Mucosa of rectum (tissue), 2 donors: Measurements from ENCODE around the gene FOXP2.
A peak's percentile ranks its signal among the peaks of the same experiment; 100 is the strongest.
"Not testable (repeated sequence)": the region's sequence is repeated elsewhere in the genome, so short reads cannot be mapped to it uniquely, and the experiment has no call there.

Experiments used
- H3K27ac ChIP-seq, 2 donors: one replicate each; pipeline ENCODE4 v1.7.0; 2013; ENCODE audit warnings: inconsistent platforms in 2 of 2, low read depth in 2 of 2, low read length in 2 of 2
- H3K27me3 ChIP-seq, 2 donors: one replicate each; pipeline ENCODE4 v1.7.0; 2013; ENCODE audit warnings: low read length in 2 of 2; ENCODE audit not compliant: control insufficient read depth in 2 of 2, insufficient read depth in 2 of 2
- H3K36me3 ChIP-seq, 2 donors: one replicate each; pipeline ENCODE4 v1.7.0; 2013; ENCODE audit warnings: low read length in 2 of 2; ENCODE audit not compliant: control insufficient read depth in 2 of 2, insufficient read depth in 2 of 2
- H3K4me1 ChIP-seq, 2 donors: one replicate each; pipeline ENCODE4 v1.7.0; 2013; ENCODE audit warnings: low read length in 2 of 2, mild to moderate bottlenecking in 1 of 2; ENCODE audit not compliant: control insufficient read depth in 2 of 2, insufficient read depth in 2 of 2
- H3K4me3 ChIP-seq, 2 donors: one replicate each; pipeline ENCODE4 v1.7.0; 2013; ENCODE audit warnings: low read length in 2 of 2
- H3K9ac ChIP-seq, 2 donors: one replicate each; pipeline ENCODE4 v1.7.0; 2013; ENCODE audit warnings: low read length in 2 of 2, low read depth in 1 of 2, mild to moderate bottlenecking in 1 of 2
- H3K9me3 ChIP-seq, 2 donors: one replicate each; pipeline ENCODE4 v1.7.0; 2013; ENCODE audit warnings: low read length in 2 of 2; ENCODE audit not compliant: control insufficient read depth in 2 of 2
- donor health status: healthy.
- donor health status: Normal muscosa, but diverticular disease.

The FOXP2 gene

DNA sequence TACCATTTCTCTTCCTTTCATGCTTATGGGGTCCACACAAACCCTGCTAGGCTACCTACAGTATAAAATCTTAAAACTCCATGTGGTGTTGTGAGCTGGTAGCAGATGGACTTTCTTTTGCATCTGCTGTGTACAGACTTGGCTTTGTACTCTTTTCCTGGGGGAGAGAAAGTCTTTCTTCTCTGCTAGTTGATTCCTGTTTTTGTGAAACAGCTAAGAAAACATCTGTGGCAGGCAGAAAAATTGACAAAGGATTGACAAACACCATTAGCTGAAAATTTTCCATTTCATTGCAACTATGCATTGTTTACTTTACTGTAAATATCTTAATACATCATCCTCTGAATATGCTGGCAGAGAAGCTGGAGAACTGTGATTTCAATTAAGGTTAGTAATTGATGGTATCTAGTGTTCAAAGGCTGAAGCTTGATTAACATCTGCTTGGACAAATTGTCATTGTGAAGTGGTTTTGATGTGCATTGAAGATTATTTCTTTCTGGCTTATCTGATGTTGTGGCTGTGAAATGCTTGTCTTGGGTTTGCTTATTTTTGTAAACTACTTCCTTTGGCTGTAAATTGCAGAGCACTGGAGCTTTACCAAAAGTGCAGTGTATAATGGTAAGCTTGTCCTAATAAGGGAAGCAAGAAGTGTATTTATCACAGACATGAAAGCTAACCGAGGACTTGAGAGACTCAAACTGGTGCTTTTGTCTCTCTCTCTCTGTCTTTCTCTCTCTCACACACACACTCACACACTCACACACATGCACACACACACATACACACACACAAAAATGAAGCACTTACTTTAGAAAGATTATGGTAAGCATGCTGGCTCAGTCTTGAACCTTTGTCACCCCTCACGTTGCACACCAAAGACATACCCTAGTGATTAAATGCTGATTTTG lies at the start of gene FOXP2:
FOXP2 (plus strand) TSS at position 660 of the 908 bp plus-strand sequence. CDS start 11,697 bp downstream, outside the sequence.
- Histone ChIP-seq H3K4me3 (peak within 1 kb of the TSS; percentile 65 to 71), H3K4me1 (peaks cover 0 to 13% of the 10 kb centered on the region in 2 donors), H3K27ac (peak within 1 kb of the TSS; percentile 30 to 52), H3K36me3 (no peaks in the 10 kb centered on the region), H3K9ac (peak within 1 kb of the TSS; percentile 39 to 43), H3K9me3 (no peaks in the 10 kb centered on the region), H3K27me3 (no peaks in the 10 kb centered on the region)

DNA sequence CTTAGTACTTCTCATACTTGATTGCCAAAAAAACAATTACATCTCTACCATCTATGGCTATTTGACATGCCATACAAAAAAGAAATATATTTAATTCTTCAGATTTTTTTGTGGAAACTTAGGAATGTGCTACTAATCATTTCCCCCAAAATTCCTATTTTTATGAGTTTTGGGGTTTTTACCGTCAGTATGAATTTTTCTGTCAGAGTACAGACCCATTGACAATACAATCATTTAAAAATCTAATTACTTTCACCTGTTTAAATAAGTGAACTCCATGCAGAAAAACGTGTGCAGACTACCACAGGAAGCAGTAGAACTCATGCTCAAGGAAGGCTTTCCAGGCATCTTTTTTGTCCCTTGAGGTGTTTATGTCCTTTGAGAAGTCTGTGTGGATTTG lies 48.8 kb upstream of the FOXP2 start:
- no peaks in the 10 kb centered on the region for H3K36me3 ChIP-seq
- H3K27ac ChIP-seq, result no peak overlapping the region
- no peak overlapping the region for H3K9ac ChIP-seq
- no peaks in the 10 kb centered on the region for H3K27me3 ChIP-seq
- no peak overlapping the region for H3K4me3 ChIP-seq
- no peaks in the 10 kb centered on the region for H3K9me3 ChIP-seq
- no peaks in the 10 kb centered on the region for H3K4me1 ChIP-seq

GRCh38 chr7:114368492-114368891 lies 46.1 kb upstream of the FOXP2 start:
- no peak overlapping the region for H3K4me3 ChIP-seq
- H3K36me3 ChIP-seq, result no peaks in the 10 kb centered on the region
- no peaks in the 10 kb centered on the region for H3K4me1 ChIP-seq
- H3K27me3 ChIP-seq, result no peaks in the 10 kb centered on the region
- H3K9me3 ChIP-seq, result no peaks in the 10 kb centered on the region
- no peak overlapping the region for H3K27ac ChIP-seq
- H3K9ac ChIP-seq, result no peak overlapping the region

DNA sequence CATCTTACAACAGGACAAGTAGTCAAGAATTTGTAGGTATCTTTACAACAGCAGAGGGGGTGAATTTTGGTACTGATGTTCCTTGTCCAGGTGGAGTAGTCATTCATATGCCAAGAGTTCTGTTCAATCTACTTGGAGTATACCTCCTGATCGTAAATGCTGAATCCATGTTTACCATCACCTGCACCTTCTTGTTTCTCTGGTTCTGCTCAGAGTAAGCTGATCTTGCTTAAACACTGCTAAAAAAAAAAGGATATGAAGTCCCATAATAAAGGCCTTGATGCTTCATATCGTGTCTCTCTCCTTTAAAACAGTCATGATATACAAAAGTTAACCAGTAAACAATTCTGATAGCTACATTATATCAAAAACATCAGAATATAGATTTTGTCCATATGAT lies 45.3 kb upstream of the FOXP2 start:
- no peaks in the 10 kb centered on the region for H3K36me3 ChIP-seq
- no peaks in the 10 kb centered on the region for H3K4me1 ChIP-seq
- H3K27me3 ChIP-seq, result no peaks in the 10 kb centered on the region
- no peak overlapping the region for H3K9ac ChIP-seq
- H3K4me3 ChIP-seq, result no peak overlapping the region
- H3K27ac ChIP-seq, result no peak overlapping the region
- no peaks in the 10 kb centered on the region for H3K9me3 ChIP-seq

- H3K27ac ChIP-seq, result no peak overlapping the region
- no peaks in the 10 kb centered on the region for H3K9me3 ChIP-seq
- H3K27me3 ChIP-seq, result no peaks in the 10 kb centered on the region
- no peak overlapping the region for H3K4me3 ChIP-seq
- no peaks in the 10 kb centered on the region for H3K4me1 ChIP-seq
- no peaks in the 10 kb centered on the region for H3K36me3 ChIP-seq
- no peak overlapping the region for H3K9ac ChIP-seq
Observed at GRCh38 chr7:114372619-114373018, 42.0 kb upstream of the FOXP2 start.

DNA sequence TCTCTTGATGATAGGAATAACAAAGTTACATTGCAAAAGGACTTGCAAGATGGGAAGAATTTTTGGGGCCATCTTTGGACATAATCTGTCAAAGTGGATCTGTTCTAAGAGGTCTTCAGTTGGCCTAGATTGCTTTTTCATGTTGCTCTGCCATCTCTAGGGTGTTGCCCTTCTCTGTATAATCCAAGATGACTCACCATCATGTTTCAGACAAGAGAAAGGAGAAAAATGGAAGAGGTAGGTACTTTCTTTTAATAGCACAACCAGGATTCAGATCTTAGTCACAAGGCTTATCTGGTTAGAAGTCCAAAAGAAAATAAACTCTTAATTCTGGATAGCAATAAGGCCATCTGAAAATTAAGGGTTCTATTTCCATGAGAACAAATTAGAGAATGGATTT lies 38.7 kb upstream of the FOXP2 start:
- Histone ChIP-seq H3K27ac (no peak overlapping the region), H3K4me1 (no peaks in the 10 kb centered on the region), H3K36me3 (no peaks in the 10 kb centered on the region), H3K9ac (no peak overlapping the region), H3K4me3 (no peak overlapping the region), H3K27me3 (no peaks in the 10 kb centered on the region), H3K9me3 (no peaks in the 10 kb centered on the region)

- not testable (repeated sequence) for H3K4me3 ChIP-seq, H3K9me3 ChIP-seq, H3K27ac ChIP-seq, H3K27me3 ChIP-seq, H3K4me1 ChIP-seq, H3K36me3 ChIP-seq, H3K9ac ChIP-seq
Observed at GRCh38 chr7:114383946-114384345, 30.7 kb upstream of the FOXP2 start.

- not testable (repeated sequence) for H3K27ac ChIP-seq, H3K4me3 ChIP-seq, H3K9me3 ChIP-seq, H3K9ac ChIP-seq, H3K36me3 ChIP-seq, H3K27me3 ChIP-seq, H3K4me1 ChIP-seq
Observed at GRCh38 chr7:114384346-114384745, 30.3 kb upstream of the FOXP2 start.

DNA sequence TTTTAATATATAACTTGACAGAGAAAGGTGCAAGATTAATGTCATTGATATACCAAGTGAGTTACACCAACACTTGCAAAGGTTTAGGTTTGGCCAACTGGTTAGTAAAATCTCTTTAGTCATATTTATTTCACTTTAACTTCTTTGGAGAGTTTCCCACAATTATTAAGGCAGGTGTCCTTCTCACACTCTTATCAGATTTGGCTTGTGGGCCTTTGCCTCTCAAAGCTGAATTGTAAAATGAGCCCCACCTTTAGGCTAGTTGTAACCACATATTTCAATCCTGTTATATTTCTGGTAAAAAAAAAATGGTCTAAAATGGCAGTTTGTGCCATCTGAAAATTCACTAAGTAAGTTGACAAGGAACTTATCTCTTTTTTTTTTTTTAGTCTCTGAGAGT lies 26.6 kb upstream of the FOXP2 start:
- H3K27me3 ChIP-seq, result no peaks in the 10 kb centered on the region
- H3K9ac ChIP-seq, result no peak overlapping the region
- no peaks in the 10 kb centered on the region for H3K4me1 ChIP-seq
- no peak overlapping the region for H3K27ac ChIP-seq
- no peaks in the 10 kb centered on the region for H3K36me3 ChIP-seq
- no peaks in the 10 kb centered on the region for H3K9me3 ChIP-seq
- H3K4me3 ChIP-seq, result no peak overlapping the region

GRCh38 chr7:114392686-114393085 lies 21.9 kb upstream of the FOXP2 start:
- no peaks in the 10 kb centered on the region for H3K9me3 ChIP-seq
- no peaks in the 10 kb centered on the region for H3K4me1 ChIP-seq
- no peak overlapping the region for H3K27ac ChIP-seq
- H3K4me3 ChIP-seq, result no peak overlapping the region
- no peaks in the 10 kb centered on the region for H3K27me3 ChIP-seq
- H3K36me3 ChIP-seq, result no peaks in the 10 kb centered on the region
- H3K9ac ChIP-seq, result no peak overlapping the region
